IMR-90 (cell line): ENCODE results near the gene TNFAIP8.

ENCODE experiments used
- BHLHE40 ChIP-seq: fragments of 150-350 bp; IDR thresholded peaks from 2 replicates; pipeline ENCODE4 v1.6.1; 2016; ENCODE audit warnings: mild to moderate bottlenecking, low read depth, low read length
- CEBPB ChIP-seq: IDR thresholded peaks from 2 replicates; pipeline ENCODE4 v1.6.1; 2012; ENCODE audit warnings: low read depth, low read length, improper control_type of control experiment
- MAFK ChIP-seq: IDR thresholded peaks from 2 replicates; pipeline ENCODE4 v1.6.1; 2012; ENCODE audit warnings: low read depth, low read length, improper control_type of control experiment
- MXI1 ChIP-seq: IDR thresholded peaks from 2 replicates; pipeline ENCODE4 v1.6.1; 2012; ENCODE audit warnings: low read depth, mild to moderate bottlenecking, low read length, moderate library complexity, borderline replicate concordance
- NFE2L2 ChIP-seq: fragments of 150-350 bp; IDR thresholded peaks from 2 replicates; pipeline ENCODE4 v1.6.1; 2016; ENCODE audit warnings: low read depth, mild to moderate bottlenecking, low read length
- POLR2A ChIP-seq: IDR thresholded peaks from 2 replicates; pipeline ENCODE4 v1.6.1; 2012; ENCODE audit warnings: mild to moderate bottlenecking, low read depth, low read length
- RAD21 ChIP-seq: IDR thresholded peaks from 2 replicates; pipeline ENCODE4 v1.6.1; 2012; ENCODE audit warnings: low read length, improper control_type of control experiment
- RCOR1 ChIP-seq: IDR thresholded peaks from 2 replicates; pipeline ENCODE4 v1.6.1; 2012; ENCODE audit warnings: mild to moderate bottlenecking, low read length, improper control_type of control experiment; ENCODE audit not compliant: insufficient replicate concordance
- RFX5 ChIP-seq: IDR thresholded peaks from 2 replicates; pipeline ENCODE4 v1.8.0; 2012; ENCODE audit warnings: low read depth, mild to moderate bottlenecking, low read length, moderate library complexity
- USF2 ChIP-seq: fragments of 150-350 bp; IDR thresholded peaks from 2 replicates; pipeline ENCODE4 v1.6.1; 2017; ENCODE audit warnings: mild to moderate bottlenecking, antibody characterized with exemption, low read length, low read depth
- TF ChIP-seq, protein P1 (sequence below): conservative IDR thresholded peaks from 2 replicates; pipeline ENCODE4 v1.5.1; 2012; ENCODE audit warnings: mild to moderate bottlenecking, low read depth, low read length, improper control_type of control experiment
- TF ChIP-seq, protein P2 (sequence below): fragments of 150-350 bp; IDR thresholded peaks from 2 replicates; pipeline ENCODE4 v1.6.1; 2016; ENCODE audit warnings: low read depth, mild to moderate bottlenecking, low read length, moderate library complexity, borderline replicate concordance

GRCh38 chr5:119332208-119332607 is 23.6 kb upstream of the TNFAIP8 start:
- TF ChIP-seq, protein P1, sequence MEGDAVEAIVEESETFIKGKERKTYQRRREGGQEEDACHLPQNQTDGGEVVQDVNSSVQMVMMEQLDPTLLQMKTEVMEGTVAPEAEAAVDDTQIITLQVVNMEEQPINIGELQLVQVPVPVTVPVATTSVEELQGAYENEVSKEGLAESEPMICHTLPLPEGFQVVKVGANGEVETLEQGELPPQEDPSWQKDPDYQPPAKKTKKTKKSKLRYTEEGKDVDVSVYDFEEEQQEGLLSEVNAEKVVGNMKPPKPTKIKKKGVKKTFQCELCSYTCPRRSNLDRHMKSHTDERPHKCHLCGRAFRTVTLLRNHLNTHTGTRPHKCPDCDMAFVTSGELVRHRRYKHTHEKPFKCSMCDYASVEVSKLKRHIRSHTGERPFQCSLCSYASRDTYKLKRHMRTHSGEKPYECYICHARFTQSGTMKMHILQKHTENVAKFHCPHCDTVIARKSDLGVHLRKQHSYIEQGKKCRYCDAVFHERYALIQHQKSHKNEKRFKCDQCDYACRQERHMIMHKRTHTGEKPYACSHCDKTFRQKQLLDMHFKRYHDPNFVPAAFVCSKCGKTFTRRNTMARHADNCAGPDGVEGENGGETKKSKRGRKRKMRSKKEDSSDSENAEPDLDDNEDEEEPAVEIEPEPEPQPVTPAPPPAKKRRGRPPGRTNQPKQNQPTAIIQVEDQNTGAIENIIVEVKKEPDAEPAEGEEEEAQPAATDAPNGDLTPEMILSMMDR = no peak
- TF ChIP-seq POLR2A (no peak), CEBPB (no peak), USF2 (no peak), BHLHE40 (no peak), MXI1 (no peak), RCOR1 (no peak), RFX5 (no peak), MAFK (no peak), RAD21 (no peak), NFE2L2 (no peak)
- TF ChIP-seq, protein P2, sequence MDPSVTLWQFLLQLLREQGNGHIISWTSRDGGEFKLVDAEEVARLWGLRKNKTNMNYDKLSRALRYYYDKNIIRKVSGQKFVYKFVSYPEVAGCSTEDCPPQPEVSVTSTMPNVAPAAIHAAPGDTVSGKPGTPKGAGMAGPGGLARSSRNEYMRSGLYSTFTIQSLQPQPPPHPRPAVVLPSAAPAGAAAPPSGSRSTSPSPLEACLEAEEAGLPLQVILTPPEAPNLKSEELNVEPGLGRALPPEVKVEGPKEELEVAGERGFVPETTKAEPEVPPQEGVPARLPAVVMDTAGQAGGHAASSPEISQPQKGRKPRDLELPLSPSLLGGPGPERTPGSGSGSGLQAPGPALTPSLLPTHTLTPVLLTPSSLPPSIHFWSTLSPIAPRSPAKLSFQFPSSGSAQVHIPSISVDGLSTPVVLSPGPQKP = no peak
